Transverse colon (tissue), 4 donors: Measurements from ENCODE around the gene IL1A. TPM values are rescaled to one million over a fixed set of nuclear protein-coding genes. Genes with fewer than 3 reads are reported as not detected.

Experiments used
- DNase-seq: peaks from one replicate; pipeline ENCODE4 v3.0.0-alpha.2; 2019
- H3K27ac ChIP-seq, 4 donors: fragments of 200-600 bp; sonication (generic); 2 replicates each; pipeline ENCODE4 v1.5.1; 2016 to 2018; ENCODE audit warnings: inconsistent platforms in 4 of 4
- H3K27me3 ChIP-seq: fragments of 200-600 bp; sonication (generic); 2 replicates; pipeline ENCODE4 v1.5.1; 2017; ENCODE audit warnings: inconsistent platforms
- H3K36me3 ChIP-seq, 4 donors: fragments of 200-600 bp; sonication (generic); 2 replicates each; pipeline ENCODE4 v1.5.1; 2017 to 2019; ENCODE audit warnings: inconsistent platforms in 4 of 4
- H3K4me1 ChIP-seq, 4 donors: fragments of 200-600 bp; sonication (generic); 2 replicates each; pipeline ENCODE4 v1.5.1; 2017 to 2020; ENCODE audit warnings: inconsistent platforms in 4 of 4
- H3K4me3 ChIP-seq, 4 donors: fragments of 200-600 bp; sonication (generic); 1 replicate in 1 of 4; 2 replicates in 3 of 4; pipeline versions ENCODE4 v1.5.1 to v1.6.1; 2017 to 2019; ENCODE audit warnings: inconsistent platforms in 4 of 4
- H3K9me3 ChIP-seq, 2 donors: fragments of 200-600 bp; sonication (generic); 2 replicates each; pipeline ENCODE4 v1.5.1; 2017 to 2019; ENCODE audit warnings: inconsistent platforms in 2 of 2
- EP300 ChIP-seq: sonication (generic); formaldehyde crosslinking; IDR thresholded peaks from one replicate; pipeline ENCODE4 v1.6.1; 2017; ENCODE audit warnings: antibody characterized with exemption, low read depth
- POLR2A ChIP-seq: fragments of 450-650 bp; IDR thresholded peaks from one replicate; pipeline ENCODE4 v1.6.1; 2016; ENCODE audit warnings: antibody characterized with exemption, mild to moderate bottlenecking, moderate library complexity
- POLR2AphosphoS5 ChIP-seq, 3 donors: sonication (generic); formaldehyde crosslinking; IDR thresholded peaks; one replicate each; pipeline ENCODE4 v1.6.1; 2016; ENCODE audit warnings: antibody characterized with exemption in 3 of 3
- WGBS, 2 donors: methylation state at CpG; one replicate each; pipeline ENCODE4 v1.1.5; 2018; ENCODE audit warnings: low coverage in 1 of 2; 5-methylcytosine and 5-hydroxymethylcytosine counted together
- in situ Hi-C, 4 donors: fragments of 200-750 bp; cut with MboI; loops; one replicate each; pipeline versions ENCODE4 v1.15.0 to v1.15.1; 2017; ENCODE audit warnings: low sequenced_read_pairs in 3 of 4, low pct_ligation_motif_present in 1 of 4, low pct_unique_long_range_greater_than_20kb in 1 of 4
- intact Hi-C: fragments of 100-400 bp; cut with DNase I; formaldehyde crosslinking; loops from one replicate; pipeline ENCODE4 v1.15.1; 2023; ENCODE audit warnings: low total_unique reads
- total RNA-seq, 4 donors: library from RNA; depleted of rRNA; stranded (reverse); fragments of >200 nt; gene quantifications; one replicate each; pipeline ENCODE4 v1.1.0, GENCODE V29; 2016
- TF ChIP-seq, protein P1 (sequence below), 5 experiments: fragments of 200-600 bp in 3 of 5; fragments of 450-650 bp in 2 of 5; sonication (generic) in 3 of 5; IDR thresholded peaks; 1 replicate in 2 of 5; 2 replicates in 3 of 5; pipeline ENCODE4 v1.5.1; 2016 to 2017; ENCODE audit warnings: antibody characterized with exemption in 5 of 5, inconsistent platforms in 3 of 5, mild to moderate bottlenecking in 2 of 5, moderate library complexity in 1 of 5

The IL1A gene
- total RNA-seq, 4 donors from 2014 or later, result not detected

DNA sequence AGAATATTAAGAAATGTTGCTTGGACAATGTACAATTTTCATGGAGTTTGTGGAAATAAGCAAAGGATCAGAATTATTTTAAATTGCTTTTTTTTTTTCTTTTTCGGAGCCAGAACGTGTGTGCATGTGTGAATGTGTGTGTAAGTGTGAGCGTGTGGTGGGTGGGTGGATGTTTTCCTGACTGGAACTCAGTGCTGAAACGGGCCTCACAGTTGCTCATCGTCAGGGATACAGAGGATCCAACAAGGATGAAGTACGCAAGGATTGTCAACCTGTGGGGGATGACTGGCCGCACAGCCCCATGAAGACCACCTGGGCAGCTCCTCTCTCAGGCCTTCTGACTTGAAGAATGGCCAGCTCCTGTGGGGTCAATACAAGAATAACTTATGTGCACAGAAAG, 34.8 kb upstream of the IL1A start:
- Histone ChIP-seq H3K4me3 (no peak overlapping the region), H3K9me3 (no peaks in the 10 kb centered on the region), H3K27ac (no peak overlapping the region), H3K36me3 (no peaks in the 10 kb centered on the region), H3K4me1 (no peaks in the 10 kb centered on the region), H3K27me3 (no peaks in the 10 kb centered on the region)
- WGBS, 2 donors, result 76 to 91% methylated on average over 6 to 7 of the region's 7 CpGs
- TF ChIP-seq EP300 (no peak), POLR2A (no peak), POLR2AphosphoS5 (IDR thresholded peaks at IDR 0.05) (no peak)
- TF ChIP-seq, protein P1, sequence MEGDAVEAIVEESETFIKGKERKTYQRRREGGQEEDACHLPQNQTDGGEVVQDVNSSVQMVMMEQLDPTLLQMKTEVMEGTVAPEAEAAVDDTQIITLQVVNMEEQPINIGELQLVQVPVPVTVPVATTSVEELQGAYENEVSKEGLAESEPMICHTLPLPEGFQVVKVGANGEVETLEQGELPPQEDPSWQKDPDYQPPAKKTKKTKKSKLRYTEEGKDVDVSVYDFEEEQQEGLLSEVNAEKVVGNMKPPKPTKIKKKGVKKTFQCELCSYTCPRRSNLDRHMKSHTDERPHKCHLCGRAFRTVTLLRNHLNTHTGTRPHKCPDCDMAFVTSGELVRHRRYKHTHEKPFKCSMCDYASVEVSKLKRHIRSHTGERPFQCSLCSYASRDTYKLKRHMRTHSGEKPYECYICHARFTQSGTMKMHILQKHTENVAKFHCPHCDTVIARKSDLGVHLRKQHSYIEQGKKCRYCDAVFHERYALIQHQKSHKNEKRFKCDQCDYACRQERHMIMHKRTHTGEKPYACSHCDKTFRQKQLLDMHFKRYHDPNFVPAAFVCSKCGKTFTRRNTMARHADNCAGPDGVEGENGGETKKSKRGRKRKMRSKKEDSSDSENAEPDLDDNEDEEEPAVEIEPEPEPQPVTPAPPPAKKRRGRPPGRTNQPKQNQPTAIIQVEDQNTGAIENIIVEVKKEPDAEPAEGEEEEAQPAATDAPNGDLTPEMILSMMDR (IDR thresholded peaks at IDR 0.05), result no peak
- DNase-seq, result no peak
- in situ Hi-C loops (no loop called here), intact Hi-C loops (no loop called here)

DNA sequence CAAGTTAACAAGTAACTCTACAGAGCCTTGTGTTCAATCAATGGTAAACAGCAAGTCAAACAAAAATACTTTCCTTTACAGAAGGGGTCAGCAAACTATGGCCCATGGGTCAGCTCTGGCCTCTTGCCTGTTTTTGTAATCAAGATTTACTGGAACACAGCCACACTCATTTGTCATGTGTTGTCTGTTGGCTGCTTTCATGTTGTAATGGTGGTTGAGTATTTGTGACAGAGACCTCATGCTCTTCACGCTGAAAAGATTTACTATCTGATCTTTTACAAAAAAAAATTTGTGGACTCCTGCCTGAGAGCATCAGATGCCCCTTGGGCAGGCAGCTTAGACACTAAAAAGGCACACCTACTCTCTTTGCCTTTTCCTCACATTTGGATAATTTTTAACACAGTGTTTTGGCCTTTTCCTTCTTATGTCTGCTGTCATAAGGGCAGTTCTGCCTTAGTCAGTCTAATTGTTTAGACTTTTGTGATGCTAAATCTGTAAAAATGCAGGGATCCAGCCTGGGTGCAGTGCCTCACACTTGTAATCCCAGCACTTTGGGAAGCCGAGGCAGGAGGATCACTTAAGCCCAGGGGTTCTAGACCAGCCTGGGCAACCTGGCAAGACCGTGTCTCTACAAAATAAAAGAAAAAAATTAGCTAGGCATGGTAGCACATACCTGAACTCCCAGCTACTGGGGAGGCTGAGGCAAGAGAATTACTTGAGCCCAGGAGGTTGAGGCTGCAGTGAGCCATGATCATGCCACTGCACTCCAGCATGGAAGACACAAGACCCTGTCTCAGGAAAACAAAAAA, 34.0 kb upstream of the IL1A start:
- H3K27ac ChIP-seq, result no peak overlapping the region
- in situ Hi-C loops, result no loop called here
- H3K9me3 ChIP-seq, result no peaks in the 10 kb centered on the region
- no peaks in the 10 kb centered on the region for H3K4me1 ChIP-seq
- H3K4me3 ChIP-seq, result no peak overlapping the region
- DNase-seq, result no peak
- intact Hi-C loops, result no loop called here
- TF ChIP-seq EP300 (no peak), POLR2AphosphoS5 (IDR thresholded peaks at IDR 0.05) (no peak), POLR2A (no peak)
- TF ChIP-seq, protein P1 (IDR thresholded peaks at IDR 0.05), result no peak
- no peaks in the 10 kb centered on the region for H3K27me3 ChIP-seq
- H3K36me3 ChIP-seq, result no peaks in the 10 kb centered on the region
- WGBS, 2 donors, result 80 to 100% methylated on average over 1 to 3 of the region's 3 CpGs

DNA sequence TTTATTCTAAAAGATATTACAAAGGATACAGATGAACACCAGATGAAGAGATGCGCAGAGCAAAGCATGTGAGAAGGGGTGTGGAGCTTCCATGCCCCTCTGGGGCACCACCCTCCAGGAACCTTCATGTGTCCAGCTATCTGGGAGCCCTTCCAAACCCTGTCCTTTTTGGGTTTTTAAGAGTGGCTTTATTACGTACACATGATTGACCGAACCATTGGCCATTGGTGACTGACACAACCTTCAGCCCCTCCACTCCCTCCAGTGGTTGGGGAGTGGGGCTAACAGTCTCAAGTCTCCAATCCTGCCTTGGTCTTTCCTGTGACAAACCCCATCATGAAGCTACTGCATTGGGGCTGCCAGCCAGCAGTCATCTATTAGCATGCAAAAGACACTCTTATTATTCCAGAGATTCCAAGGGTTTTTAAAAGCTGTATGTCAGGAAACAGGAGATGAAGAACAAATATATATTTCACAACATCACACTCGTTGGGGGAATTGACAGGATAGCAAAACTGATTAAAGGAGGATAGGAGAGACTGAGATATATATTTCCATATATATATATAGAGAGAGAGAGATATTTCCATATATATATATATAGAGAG, 32.9 kb upstream of the IL1A start:
- in situ Hi-C loops (no loop called here), intact Hi-C loops (no loop called here)
- no peak for DNase-seq
- Histone ChIP-seq H3K4me1 (peaks cover 0 to 7% (median 0%) of the 10 kb centered on the region in 4 donors), H3K9me3 (no peaks in the 10 kb centered on the region), H3K27me3 (no peaks in the 10 kb centered on the region), H3K4me3 (no peak overlapping the region), H3K27ac (no peak overlapping the region), H3K36me3 (no peaks in the 10 kb centered on the region)
- 82 to 85% methylated on average over 3 to 4 of the region's 4 CpGs for WGBS, 2 donors
- TF ChIP-seq POLR2A (no peak), EP300 (no peak), POLR2AphosphoS5 (IDR thresholded peaks at IDR 0.05) (no peak)
- TF ChIP-seq, protein P1 (IDR thresholded peaks at IDR 0.05), result no peak

DNA sequence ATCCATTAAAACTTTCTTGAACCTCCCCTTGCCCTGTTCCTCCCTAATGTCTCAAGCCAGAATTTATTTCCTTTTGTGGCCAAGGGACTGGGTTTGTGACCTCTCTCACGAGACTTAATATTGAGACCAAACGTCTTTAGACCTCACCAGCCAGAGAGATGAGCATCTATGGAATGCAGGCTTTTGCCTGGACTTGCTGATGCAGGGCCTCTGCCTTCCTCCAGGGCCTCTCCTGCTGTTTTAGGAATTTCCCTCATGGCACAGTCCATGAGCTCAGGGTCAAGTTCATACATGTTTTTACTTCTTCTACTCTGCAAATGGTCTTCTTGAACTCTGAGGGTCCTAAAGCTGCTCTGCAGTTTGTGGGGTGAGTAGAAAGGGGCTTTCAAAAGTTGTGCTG, 30.0 kb upstream of the IL1A start:
- 84% methylated on average over 2 of the region's 2 CpGs; no CpG with 5 or more reads in 1 of the 2 donors for WGBS, 2 donors
- no peak for DNase-seq
- Histone ChIP-seq H3K27ac (no peak overlapping the region), H3K4me3 (no peak overlapping the region), H3K9me3 (no peaks in the 10 kb centered on the region), H3K27me3 (no peaks in the 10 kb centered on the region), H3K36me3 (no peaks in the 10 kb centered on the region), H3K4me1 (peaks cover 0 to 16% (median 3%) of the 10 kb centered on the region in 4 donors)
- intact Hi-C loops, result no loop called here
- TF ChIP-seq EP300 (no peak), POLR2A (no peak), POLR2AphosphoS5 (IDR thresholded peaks at IDR 0.05) (no peak)
- TF ChIP-seq, protein P1 (IDR thresholded peaks at IDR 0.05), result no peak
- in situ Hi-C loops, result no loop called here
